Measurements from ENCODE around the gene SPECC1L. TPM values are rescaled to one million over a fixed set of nuclear protein-coding genes. Genes with fewer than 3 reads are reported as not detected.

Gene SPECC1L
- total and polyA plus RNA-seq, 2 of the 8 experiments (the other 6 are each of a cell fraction or from before 2014, with no cell fraction given) = 15.7 to 61.6 TPM

DNA sequence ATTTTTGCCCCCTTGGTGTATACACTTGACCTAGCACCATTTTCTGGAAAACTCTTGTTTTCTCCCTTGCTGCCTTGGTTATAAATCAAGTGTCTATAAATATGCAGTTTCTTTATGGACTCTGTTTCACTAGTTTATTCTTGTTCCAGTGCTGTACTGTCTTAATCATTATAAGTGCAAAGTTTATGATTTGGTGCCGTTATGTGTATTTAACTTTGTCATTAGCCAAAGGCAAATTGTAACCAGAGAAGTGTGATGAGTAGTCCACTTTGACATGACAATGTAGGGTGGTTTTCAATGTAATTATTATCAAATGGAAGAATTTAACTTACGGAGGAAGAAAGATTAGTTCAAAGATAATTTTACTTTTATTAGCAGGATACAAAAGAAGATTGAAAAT, 40.3 kb downstream of the SPECC1L start (continued):
- TF ChIP-seq, protein P1, sequence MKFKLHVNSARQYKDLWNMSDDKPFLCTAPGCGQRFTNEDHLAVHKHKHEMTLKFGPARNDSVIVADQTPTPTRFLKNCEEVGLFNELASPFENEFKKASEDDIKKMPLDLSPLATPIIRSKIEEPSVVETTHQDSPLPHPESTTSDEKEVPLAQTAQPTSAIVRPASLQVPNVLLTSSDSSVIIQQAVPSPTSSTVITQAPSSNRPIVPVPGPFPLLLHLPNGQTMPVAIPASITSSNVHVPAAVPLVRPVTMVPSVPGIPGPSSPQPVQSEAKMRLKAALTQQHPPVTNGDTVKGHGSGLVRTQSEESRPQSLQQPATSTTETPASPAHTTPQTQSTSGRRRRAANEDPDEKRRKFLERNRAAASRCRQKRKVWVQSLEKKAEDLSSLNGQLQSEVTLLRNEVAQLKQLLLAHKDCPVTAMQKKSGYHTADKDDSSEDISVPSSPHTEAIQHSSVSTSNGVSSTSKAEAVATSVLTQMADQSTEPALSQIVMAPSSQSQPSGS (IDR thresholded peaks at IDR 0.05; ENCODE audit: low read length) = no peak
